B cell (primary cell): ENCODE measurements around the gene ZNF641. TPM values are rescaled to one million over a fixed set of nuclear protein-coding genes. Genes with fewer than 3 reads are reported as not detected.
"Not testable (repeated sequence)": the region's sequence is repeated elsewhere in the genome, so short reads cannot be mapped to it uniquely, and the experiment has no call there.

Source experiments
- ATAC-seq: fragments of 200-7000 bp; cut with Tn5 transposase; one replicate; pipeline ENCODE4 v1.10.0; 2021; ENCODE audit warnings: low read depth, mild to moderate bottlenecking, moderate number of reproducible peaks, moderate library complexity
- CTCF ChIA-PET: fragments of 350-600 bp; sonication (Branson Sonifier 250); formaldehyde crosslinking; loops from one replicate; lab custom pipeline; 2021; ENCODE audit warnings: antibody characterized with exemption, inconsistent platforms; lab: Charles Lee
- POLR2A ChIA-PET: fragments of 350-600 bp; sonication (Branson Sonifier 250); formaldehyde crosslinking; loops from one replicate; lab custom pipeline; 2021; ENCODE audit warnings: antibody characterized with exemption; lab: Charles Lee
- DNase-seq: peaks from one replicate; pipeline ENCODE4 v3.0.0; 2013
- H2AFZ ChIP-seq: 2 replicates; pipeline ENCODE4 v1.6.1; 2012; ENCODE audit warnings: mild to moderate bottlenecking, low read depth, low read length; ENCODE audit not compliant: insufficient read depth, poor library complexity, severe bottlenecking
- H3K27ac ChIP-seq, 2 donors: 1 replicate in 1 of 2; 2 replicates in 1 of 2; pipeline ENCODE4 v1.5.1; 2012 to 2013; ENCODE audit warnings: low read length in 2 of 2, mild to moderate bottlenecking in 2 of 2, moderate library complexity in 1 of 2
- H3K27me3 ChIP-seq, 4 experiments: fragments of 200-600 bp in 1 of 4; sonication (generic) in 1 of 4; replicated peaks in 1 of 4; 1 replicate in 2 of 4; 2 replicates in 2 of 4; pipeline versions ENCODE4 v1.6.1 to v1.7.0; 2013 to 2016; ENCODE audit warnings: low read length in 3 of 4, mild to moderate bottlenecking in 2 of 4, mixed read lengths in 1 of 4, moderate library complexity in 1 of 4; ENCODE audit not compliant: insufficient read depth in 4 of 4, control insufficient read depth in 3 of 4; ENCODE audit errors: control extremely low read depth in 1 of 4
- H3K36me3 ChIP-seq, 2 experiments: replicated peaks in 1 of 2; 1 replicate in 1 of 2; 2 replicates in 1 of 2; pipeline versions ENCODE4 v1.6.1 to v1.7.1; 2013; ENCODE audit warnings: low read length in 1 of 2; ENCODE audit not compliant: insufficient read depth in 2 of 2, control insufficient read depth in 1 of 2; ENCODE audit errors: control extremely low read depth in 1 of 2, extremely low read depth in 1 of 2
- H3K4me1 ChIP-seq, 2 donors: fragments of 200-600 bp in 1 of 2; sonication (generic) in 1 of 2; 1 replicate in 1 of 2; 2 replicates in 1 of 2; pipeline versions ENCODE4 v1.5.1 to v1.6.1; 2013 to 2017; ENCODE audit warnings: low read length in 2 of 2; ENCODE audit not compliant: control insufficient read depth in 2 of 2, insufficient read depth in 2 of 2
- H3K4me2 ChIP-seq: replicated peaks from 2 replicates; pipeline ENCODE3; 2012; ENCODE audit warnings: mild to moderate bottlenecking, low read depth, low read length; ENCODE audit not compliant: poor library complexity, severe bottlenecking
- H3K4me3 ChIP-seq, 5 experiments: fragments of 200-600 bp in 1 of 5; sonication (generic) in 1 of 5; 1 replicate in 3 of 5; 2 replicates in 2 of 5; pipeline versions ENCODE4 v1.5.1 to v1.7.0; 2011 to 2016; ENCODE audit warnings: low read length in 4 of 5, mild to moderate bottlenecking in 4 of 5, low read depth in 2 of 5, control low read depth in 1 of 5, moderate library complexity in 1 of 5; ENCODE audit not compliant: insufficient read depth in 1 of 5; ENCODE audit errors: control extremely low read depth in 1 of 5, extremely low read depth in 1 of 5
- H3K79me2 ChIP-seq: fragments of 200-600 bp; sonication (generic); one replicate; pipeline ENCODE4 v1.6.0; 2016; ENCODE audit warnings: low read length; ENCODE audit not compliant: control insufficient read depth, insufficient read depth
- H3K9ac ChIP-seq: fragments of 200-600 bp; sonication (generic); 2 replicates; pipeline ENCODE4 v1.6.1; 2017; ENCODE audit warnings: mild to moderate bottlenecking, low read length, moderate library complexity
- H3K9me3 ChIP-seq, 3 donors: one replicate each; pipeline versions ENCODE4 v1.6.1 to v1.7.1; 2013; ENCODE audit warnings: low read length in 2 of 3; ENCODE audit not compliant: control insufficient read depth in 2 of 3, insufficient read depth in 1 of 3; ENCODE audit errors: control extremely low read depth in 1 of 3
- H4K20me1 ChIP-seq: 2 replicates; pipeline ENCODE4 v1.6.0; 2012; ENCODE audit warnings: mild to moderate bottlenecking, low read length; ENCODE audit not compliant: insufficient read depth, control insufficient read depth, poor library complexity, severe bottlenecking
- H3K27ac Mint-ChIP-seq: one replicate; pipeline ENCODE4 v1.8.0; 2021; ENCODE audit warnings: mixed read lengths
- H3K27me3 Mint-ChIP-seq: one replicate; pipeline ENCODE4 v1.8.0; 2021; ENCODE audit warnings: mixed read lengths
- H3K4me1 Mint-ChIP-seq: one replicate; pipeline ENCODE4 v1.8.0; 2021; ENCODE audit warnings: mixed read lengths
- H3K4me3 Mint-ChIP-seq: one replicate; pipeline ENCODE4 v1.8.0; 2021; ENCODE audit warnings: mixed read lengths
- H3K9me3 Mint-ChIP-seq: one replicate; pipeline ENCODE4 v1.8.0; 2022; ENCODE audit warnings: mixed read lengths; ENCODE audit not compliant: insufficient read depth
- CTCF ChIP-seq: fragments of 200-600 bp; IDR thresholded peaks from one replicate; pipeline ENCODE4 v1.8.0; 2022; ENCODE audit warnings: antibody characterized with exemption, mild to moderate bottlenecking
- EZH2 ChIP-seq: IDR thresholded peaks from 2 replicates; pipeline ENCODE4 v1.6.1; 2012; ENCODE audit warnings: borderline replicate concordance, low read depth, mild to moderate bottlenecking, moderate library complexity, low read length; ENCODE audit not compliant: insufficient read depth, poor library complexity, severe bottlenecking
- WGBS: methylation state at CpG from one replicate; pipeline ENCODE4 v1.1.5; 2013; ENCODE audit warnings: missing lambda C conversion rate; ENCODE audit not compliant: insufficient coverage; 5-methylcytosine and 5-hydroxymethylcytosine counted together
- intact Hi-C: fragments of 100-400 bp; cut with micrococcal nuclease; formaldehyde crosslinking; loops from one replicate; pipeline ENCODE4 v1.10.0; 2022
- polyA plus RNA-seq: library from polyadenylated mRNA; depleted of rRNA; stranded (reverse); fragments of >200 nt; gene quantifications from 2 replicates; pipeline ENCODE4 v1.2.3, GENCODE V29; 2012
- total RNA-seq, 2 donors: library from RNA; stranded (reverse); fragments of 120-200 nt in 1 of 2; gene quantifications; 1 replicate in 1 of 2; 2 replicates in 1 of 2; pipeline versions ENCODE4 v1.2.3 to v1.2.4, GENCODE V29; 2013 to 2022

Gene ZNF641
- total and polyA plus RNA-seq, 2 donors (not counting 1 experiment from before 2014, with no cell fraction given) = 10.3 to 34.2 TPM

GRCh38 chr12:48336061-48336460, 14.7 kb downstream of the ZNF641 start:
- intact Hi-C loops = no loop called here
- no CpG with 5 or more reads among the region's 2 CpGs for WGBS
- Histone ChIP-seq H3K9me3 (no peaks in the 10 kb centered on the region), H3K27ac (no peak overlapping the region), H3K36me3 (peaks cover 0 to 6% of the 10 kb centered on the region in 2 experiments), H3K79me2 (no peaks in the 10 kb centered on the region), H3K27me3 (no peaks in the 10 kb centered on the region), H3K9ac (no peak overlapping the region), H4K20me1 (no peaks in the 10 kb centered on the region), H3K4me2 (no peak overlapping the region), H3K4me1 (no peaks in the 10 kb centered on the region), H3K4me3 (no peak overlapping the region), H2AFZ (no peak overlapping the region)
- no peaks in the 10 kb centered on the region for H3K9me3 Mint-ChIP-seq
- no peak for DNase-seq
- no peaks in the 10 kb centered on the region for H3K27me3 Mint-ChIP-seq
- CTCF ChIA-PET = no interaction called here
- H3K4me1 Mint-ChIP-seq = no peaks in the 10 kb centered on the region
- TF ChIP-seq EZH2 (no peak), CTCF (no peak)
- POLR2A ChIA-PET = no interaction called here
- H3K4me3 Mint-ChIP-seq = no peak overlapping the region
- H3K27ac Mint-ChIP-seq = no peak overlapping the region
- ATAC-seq = no peak

- Mint-ChIP-seq H3K4me3 (no peak overlapping the region), H3K9me3 (no peaks in the 10 kb centered on the region), H3K4me1 (no peaks in the 10 kb centered on the region), H3K27me3 (no peaks in the 10 kb centered on the region), H3K27ac (no peak overlapping the region)
- no peaks in the 10 kb centered on the region for H3K4me1 ChIP-seq
- DNase-seq = no peak
- H3K79me2 ChIP-seq = no peaks in the 10 kb centered on the region
- H3K36me3 ChIP-seq = peaks cover 0 to 3% of the 10 kb centered on the region in 2 experiments
- H3K27me3 ChIP-seq = no peaks in the 10 kb centered on the region
- intact Hi-C loops = no loop called here
- no peak overlapping the region for H2AFZ ChIP-seq
- ChIA-PET POLR2A (no interaction called here), CTCF (no interaction called here)
- no peak overlapping the region for H3K4me2 ChIP-seq
- no peak for ATAC-seq
- no peak overlapping the region for H3K4me3 ChIP-seq
- H3K9me3 ChIP-seq = no peaks in the 10 kb centered on the region
- H4K20me1 ChIP-seq = no peaks in the 10 kb centered on the region
- H3K9ac ChIP-seq = no peak overlapping the region
- no peak overlapping the region for H3K27ac ChIP-seq
- WGBS = no CpG with 5 or more reads among the region's 5 CpGs
- TF ChIP-seq EZH2 (no peak), CTCF (no peak)
These were observed 15.9 kb downstream of the ZNF641 start for GRCh38 chr12:48334808-48335207.

GRCh38 chr12:48333680-48334079, 17.0 kb downstream of the ZNF641 start:
- H3K9me3 Mint-ChIP-seq = not testable (repeated sequence)
- WGBS = no CpG with 5 or more reads among the region's 26 CpGs

More at GRCh38 chr12:48333680-48334079, 17.0 kb downstream of the ZNF641 start:
- H3K79me2 ChIP-seq, H3K9me3 ChIP-seq, H3K4me1 Mint-ChIP-seq, H3K4me3 Mint-ChIP-seq, H3K27ac ChIP-seq, ATAC-seq, CTCF ChIA-PET, H3K27me3 Mint-ChIP-seq, H3K4me3 ChIP-seq, H3K27ac Mint-ChIP-seq, POLR2A ChIA-PET, H3K9ac ChIP-seq, H3K27me3 ChIP-seq, H2AFZ ChIP-seq, DNase-seq, H3K4me1 ChIP-seq, H3K4me2 ChIP-seq, H4K20me1 ChIP-seq, intact Hi-C loops, H3K36me3 ChIP-seq: not testable (repeated sequence)
